Keratinocyte (primary cell): ENCODE data around the gene AK1. TPM values are rescaled to one million over a fixed set of nuclear protein-coding genes. Genes with fewer than 3 reads are reported as not detected.

Experiments
- DNase-seq: peaks from one replicate; pipeline ENCODE4 v3.0.0-alpha.2; 2011; ENCODE audit warnings: low read depth, missing footprints, low spot score
- FAIRE-seq: peaks from 2 replicates; lab custom pipeline; 2011; peaks lifted over from hg19 to GRCh38; lab: Jason Lieb, UNC
- H2AFZ ChIP-seq: 2 replicates; pipeline ENCODE4 v1.6.0; 2012; ENCODE audit warnings: low read length, control low read depth, inconsistent platforms; ENCODE audit not compliant: control insufficient read depth
- H3K27ac ChIP-seq: 2 replicates; pipeline ENCODE4 v1.5.1; 2011; ENCODE audit warnings: low read length; ENCODE audit not compliant: control insufficient read depth, insufficient read depth
- H3K27me3 ChIP-seq: 3 replicates; pipeline ENCODE4 v1.6.0; 2011; ENCODE audit warnings: low read length; ENCODE audit not compliant: control insufficient read depth, insufficient read depth; ENCODE audit errors: extremely low read depth
- H3K36me3 ChIP-seq, 2 experiments: 2 replicates in 1 of 2; 3 replicates in 1 of 2; pipeline ENCODE4 v1.5.1; 2011; ENCODE audit warnings: low read length in 2 of 2, mild to moderate bottlenecking in 1 of 2; ENCODE audit not compliant: control insufficient read depth in 2 of 2, insufficient read depth in 2 of 2; ENCODE audit errors: extremely low read depth in 1 of 2
- H3K4me1 ChIP-seq: 3 replicates; pipeline ENCODE4 v1.5.1; 2011; ENCODE audit warnings: low read length; ENCODE audit not compliant: control insufficient read depth, insufficient read depth; ENCODE audit errors: extremely low read depth
- H3K4me2 ChIP-seq: 3 replicates; pipeline ENCODE4 v1.6.0; 2011; ENCODE audit warnings: low read depth, low read length; ENCODE audit not compliant: control insufficient read depth, insufficient read depth; ENCODE audit errors: extremely low read depth
- H3K4me3 ChIP-seq, 3 experiments: fragments of 200-600 bp in 1 of 3; sonication (generic) in 1 of 3; 2 replicates in 2 of 3; 3 replicates in 1 of 3; pipeline ENCODE4 v1.5.1; 2011 to 2016; ENCODE audit warnings: low read length in 3 of 3, mild to moderate bottlenecking in 3 of 3, control low read depth in 2 of 3, inconsistent platforms in 1 of 3, low read depth in 1 of 3, mixed read lengths in 1 of 3, mixed run types in 1 of 3, moderate library complexity in 1 of 3; ENCODE audit not compliant: control insufficient read depth in 2 of 3, insufficient read depth in 2 of 3; ENCODE audit errors: extremely low read depth in 1 of 3
- H3K79me2 ChIP-seq: 2 replicates; pipeline ENCODE4 v1.6.0; 2012; ENCODE audit warnings: low read length; ENCODE audit not compliant: control insufficient read depth, insufficient read depth
- H3K9ac ChIP-seq: 3 replicates; pipeline ENCODE4 v1.6.0; 2011; ENCODE audit warnings: low read length; ENCODE audit not compliant: control insufficient read depth, insufficient read depth; ENCODE audit errors: extremely low read depth
- H3K9me1 ChIP-seq: 3 replicates; pipeline ENCODE4 v1.6.0; 2011; ENCODE audit warnings: low read length; ENCODE audit not compliant: control insufficient read depth, insufficient read depth; ENCODE audit errors: extremely low read depth
- H3K9me3 ChIP-seq: 2 replicates; pipeline ENCODE4 v1.5.1; 2012; ENCODE audit warnings: low read depth, low read length; ENCODE audit not compliant: control insufficient read depth
- H4K20me1 ChIP-seq: 3 replicates; pipeline ENCODE4 v1.6.0; 2011; ENCODE audit warnings: low read length; ENCODE audit not compliant: control insufficient read depth, insufficient read depth; ENCODE audit errors: extremely low read depth
- CTCF ChIP-seq, 3 experiments: IDR thresholded peaks in 1 of 3; conservative IDR thresholded peaks in 1 of 3; optimal IDR thresholded peaks in 1 of 3; 2 replicates in 2 of 3; 3 replicates in 1 of 3; pipeline versions ENCODE3 to v1.5.1; 2011; ENCODE audit warnings: low read length in 3 of 3, mild to moderate bottlenecking in 3 of 3, moderate library complexity in 2 of 3, control low read depth in 1 of 3, inconsistent platforms in 1 of 3; ENCODE audit not compliant: insufficient read depth in 2 of 3; ENCODE audit errors: extremely low read depth in 1 of 3
- EZH2 ChIP-seq: IDR thresholded peaks from one replicate; pipeline ENCODE4 v1.6.1; 2012; ENCODE audit warnings: inconsistent platforms, mild to moderate bottlenecking, low read length, moderate library complexity
- dilution Hi-C: fragments of 300-500 bp; cut with MboI; formaldehyde crosslinking; loops from one replicate; pipeline ENCODE4 v1.7.0; 2020; ENCODE audit warnings: low sequenced_read_pairs; ENCODE audit not compliant: extremely low pct_ligation_motif_present
- polyA plus RNA-seq, 5 experiments: library from polyadenylated mRNA; depleted of rRNA in 3 of 5; stranded (reverse) in 3 of 5; stranded (forward) in 1 of 5; unstranded in 1 of 5; fragments of >200 nt; gene quantifications; 1 replicate in 1 of 5; 2 replicates in 3 of 5; 3 replicates in 1 of 5; pipeline versions ENCODE4 v1.2.1 to v1.2.3, GENCODE V29; 2011 to 2012; ENCODE audit warnings: missing spikeins in 2 of 5, low read depth in 1 of 5, low replicate concordance in 1 of 5

Gene AK1
- polyA plus RNA-seq, 1 donor (not counting 4 experiments of a cell fraction or from before 2014, with no cell fraction given), result 40.2 TPM

GRCh38 chr9:127907867-127908659 lies 30.6 kb upstream of the AK1 start:
- Histone ChIP-seq H3K27me3 (no peaks in the 10 kb centered on the region), H3K36me3 (peaks cover 0 to 4% of the 10 kb centered on the region in 2 experiments), H3K9me3 (no peaks in the 10 kb centered on the region), H3K4me3 (no peak overlapping the region), H2AFZ (no peak overlapping the region), H3K27ac (no peak overlapping the region), H3K9me1 (no peaks in the 10 kb centered on the region), H4K20me1 (no peaks in the 10 kb centered on the region), H3K4me1 (no peaks in the 10 kb centered on the region), H3K4me2 (no peak overlapping the region), H3K9ac (no peak overlapping the region), H3K79me2 (no peaks in the 10 kb centered on the region)
- FAIRE-seq (no peak), DNase-seq (no peak)
- TF ChIP-seq EZH2 (no peak), CTCF (optimal IDR thresholded peaks at IDR 0.05 in 1 of 3, IDR thresholded peaks at IDR 0.05 in 1 of 3, conservative IDR thresholded peaks at IDR 0.05 in 1 of 3; ENCODE audit: extremely low read depth in 1 of 3, insufficient read depth in 2 of 3, low read length in 3 of 3) (no peak)
- dilution Hi-C loops, result no loop called here

- no peaks in the 10 kb centered on the region for H3K36me3 ChIP-seq
- H3K9me3 ChIP-seq, result no peaks in the 10 kb centered on the region
- no peaks in the 10 kb centered on the region for H4K20me1 ChIP-seq
- H2AFZ ChIP-seq, result no peak overlapping the region
- no peaks in the 10 kb centered on the region for H3K27me3 ChIP-seq
- no peaks in the 10 kb centered on the region for H3K79me2 ChIP-seq
- H3K4me1 ChIP-seq, result no peaks in the 10 kb centered on the region
- no peaks in the 10 kb centered on the region for H3K9me1 ChIP-seq
- H3K9ac ChIP-seq, result no peak overlapping the region
- TF ChIP-seq EZH2 (no peak), CTCF (optimal IDR thresholded peaks at IDR 0.05 in 1 of 3, IDR thresholded peaks at IDR 0.05 in 1 of 3, conservative IDR thresholded peaks at IDR 0.05 in 1 of 3; ENCODE audit: extremely low read depth in 1 of 3, insufficient read depth in 2 of 3, low read length in 3 of 3) (no peak)
- no peak overlapping the region for H3K4me2 ChIP-seq
- no peak overlapping the region for H3K4me3 ChIP-seq
- no peak for FAIRE-seq
- dilution Hi-C loops, result no loop called here
- DNase-seq, result no peak
- no peak overlapping the region for H3K27ac ChIP-seq
Observed at GRCh38 chr9:127905788-127906191, 28.3 kb upstream of the AK1 start.
